HepG2 (cell line): ENCODE measurements around the gene LHX1.

Experiments used
- CBX1 ChIP-seq: IDR thresholded peaks from one replicate; pipeline ENCODE4 v1.6.1; 2016; ENCODE audit warnings: antibody characterized with exemption, low read depth
- ESRRA ChIP-seq: sonication (generic); formaldehyde crosslinking; IDR thresholded peaks from 2 replicates; pipeline ENCODE4 v1.5.1; 2020; ENCODE audit warnings: mild to moderate bottlenecking, low read depth, missing genetic modification reagents
- KLF12 ChIP-seq: sonication (generic); formaldehyde crosslinking; IDR thresholded peaks from 2 replicates; pipeline ENCODE4 v1.4.0; 2020; ENCODE audit warnings: missing genetic modification reagents, borderline replicate concordance
- KLF9 ChIP-seq: IDR thresholded peaks from 2 replicates; pipeline ENCODE4 v1.6.1; 2016; ENCODE audit warnings: low read depth
- NR2C2 ChIP-seq: sonication (generic); formaldehyde crosslinking; IDR thresholded peaks from 2 replicates; pipeline ENCODE4 v1.4.0; 2020; ENCODE audit warnings: missing genetic modification reagents, mild to moderate bottlenecking, moderate library complexity, borderline replicate concordance
- ZNF615 ChIP-seq: sonication (generic); formaldehyde crosslinking; IDR thresholded peaks from 2 replicates; pipeline ENCODE4 v1.5.0; 2020; ENCODE audit warnings: mild to moderate bottlenecking, missing genetic modification reagents, borderline replicate concordance
- ZNF772 ChIP-seq: sonication (generic); formaldehyde crosslinking; IDR thresholded peaks from 2 replicates; pipeline ENCODE4 v1.5.0; 2020; ENCODE audit warnings: mild to moderate bottlenecking, missing genetic modification reagents

DNA sequence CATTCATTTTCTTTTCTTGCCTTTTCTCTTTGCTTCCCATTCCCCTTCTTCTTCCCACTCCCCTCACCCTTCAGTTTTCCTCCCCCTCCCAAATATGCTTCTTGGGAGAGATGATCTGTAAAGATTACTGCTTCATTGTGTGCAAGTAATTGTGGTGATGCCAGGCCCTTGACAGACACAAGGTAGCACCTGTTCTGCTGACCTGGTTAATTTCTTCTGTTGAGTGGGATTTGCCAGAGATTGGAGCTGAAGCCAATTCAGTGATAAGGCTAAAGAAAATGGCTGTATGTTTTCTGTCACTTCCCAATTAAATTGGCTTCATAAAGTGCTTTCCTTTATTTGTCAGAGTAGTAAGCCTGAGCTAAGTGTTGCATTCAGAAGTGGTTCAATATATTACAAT is 56.0 kb downstream of the LHX1 start:
- TF ChIP-seq NR2C2 (CRISPR knock-in tag) (no peak), KLF12 (no peak), CBX1 (no peak), ZNF772 (CRISPR knock-in tag) (no peak), ESRRA (CRISPR knock-in tag) (no peak), KLF9 (CRISPR knock-in tag) (no peak), ZNF615 (CRISPR knock-in tag) (no peak)
